K562 (cell line): ENCODE results near the gene SLBP. TPM values are rescaled to one million over a fixed set of nuclear protein-coding genes. Genes with fewer than 3 reads are reported as not detected.

ENCODE experiments used
- ARHGAP35 ChIP-seq: fragments of 450-650 bp; IDR thresholded peaks from 2 replicates; pipeline ENCODE4 v1.6.1; 2018; ENCODE audit not compliant: partially characterized antibody
- CEBPB ChIP-seq: fragments of 450-650 bp; IDR thresholded peaks from 2 replicates; pipeline ENCODE4 v1.6.1; 2016; ENCODE audit warnings: missing genetic modification characterization, missing compliant biosample characterization
- CEBPG ChIP-seq, 3 experiments: fragments of 200-800 bp in 1 of 3; sonication (Bioruptor generic) in 1 of 3; sonication (generic) in 1 of 3; formaldehyde crosslinking in 1 of 3; IDR thresholded peaks in 2 of 3; conservative IDR thresholded peaks in 1 of 3; 2 replicates each; pipeline versions ENCODE4 v1.6.1 to v1.8.0; 2016 to 2022; ENCODE audit warnings: missing compliant biosample characterization in 2 of 3, missing genetic modification characterization in 2 of 3, mild to moderate bottlenecking in 1 of 3, missing genetic modification reagents in 1 of 3
- CREM ChIP-seq: IDR thresholded peaks from 2 replicates; pipeline ENCODE4 v1.6.1; 2014; ENCODE audit warnings: antibody characterized with exemption, low read depth
- CTBP1 ChIP-seq: fragments of 450-650 bp; IDR thresholded peaks from 2 replicates; pipeline ENCODE4 v1.6.1; 2016; ENCODE audit warnings: borderline replicate concordance
- DLX4 ChIP-seq: fragments of 250-450 bp; sonication (Bioruptor Pico); IDR thresholded peaks from 2 replicates; pipeline ENCODE4 v1.6.1; 2021; ENCODE audit warnings: mild to moderate bottlenecking
- DNMT1 ChIP-seq: fragments of 450-650 bp; IDR thresholded peaks from 2 replicates; pipeline ENCODE4 v1.6.1; 2016; ENCODE audit warnings: antibody characterized with exemption, mild to moderate bottlenecking
- E2F4 ChIP-seq: sonication (generic); formaldehyde crosslinking; IDR thresholded peaks from 2 replicates; pipeline ENCODE4 v1.8.0; 2022; ENCODE audit warnings: mild to moderate bottlenecking, low read depth, missing genetic modification reagents
- ELF1 ChIP-seq: fragments of 200-800 bp; sonication (Bioruptor generic); IDR thresholded peaks from 2 replicates; pipeline ENCODE4 v1.6.1; 2016; ENCODE audit warnings: missing genetic modification characterization, missing compliant biosample characterization
- ERF ChIP-seq: fragments of 450-650 bp; formaldehyde crosslinking; IDR thresholded peaks from 2 replicates; pipeline ENCODE4 v1.4.0; 2020; ENCODE audit warnings: mild to moderate bottlenecking, mixed read lengths
- FIP1L1 ChIP-seq: fragments of 200-400 bp; formaldehyde crosslinking; IDR thresholded peaks from 2 replicates; pipeline ENCODE4 v1.6.1; 2018; ENCODE audit warnings: mild to moderate bottlenecking, low read depth, low read length; ENCODE audit not compliant: poor library complexity, severe bottlenecking
- HDAC6 ChIP-seq: IDR thresholded peaks from 2 replicates; pipeline ENCODE4 v1.6.1; 2012; ENCODE audit warnings: low read depth, mild to moderate bottlenecking, control low read depth, inconsistent platforms, low read length, moderate library complexity
- JUN ChIP-seq, 2 experiments: sonication (generic) in 1 of 2; formaldehyde crosslinking in 1 of 2; IDR thresholded peaks; 2 replicates each; pipeline versions ENCODE4 v1.6.1 to v1.8.0; 2012 to 2022; ENCODE audit warnings: borderline replicate concordance in 2 of 2, mild to moderate bottlenecking in 2 of 2, improper control_type of control experiment in 1 of 2, low read depth in 1 of 2, low read length in 1 of 2, missing genetic modification reagents in 1 of 2
- JUND ChIP-seq, 2 experiments: IDR thresholded peaks; 2 replicates in 1 of 2; 3 replicates in 1 of 2; pipeline ENCODE4 v1.6.1; 2011; ENCODE audit warnings: borderline replicate concordance in 2 of 2, low read depth in 2 of 2, low read length in 2 of 2, improper control_type of control experiment in 1 of 2, missing biosample characterization in 1 of 2, missing genetic modification characterization in 1 of 2, missing genetic modification reagents in 1 of 2
- RBM39 ChIP-seq: fragments of 200-400 bp; formaldehyde crosslinking; optimal IDR thresholded peaks from 2 replicates; pipeline ENCODE3; 2018; ENCODE audit warnings: low read depth, low read length
- SIN3B ChIP-seq: fragments of 450-650 bp; IDR thresholded peaks from 2 replicates; pipeline ENCODE4 v1.6.1; 2017; ENCODE audit warnings: low read depth, mild to moderate bottlenecking, moderate library complexity
- TOE1 ChIP-seq, 2 experiments: fragments of 450-650 bp in 1 of 2; sonication (generic) in 1 of 2; formaldehyde crosslinking in 1 of 2; IDR thresholded peaks; 2 replicates each; pipeline versions ENCODE4 v1.7.1 to v1.8.0; 2016 to 2022; ENCODE audit warnings: borderline replicate concordance in 2 of 2, mild to moderate bottlenecking in 2 of 2, antibody characterized with exemption in 1 of 2, inconsistent platforms in 1 of 2, low read depth in 1 of 2, missing genetic modification reagents in 1 of 2, moderate library complexity in 1 of 2
- TSHZ1 ChIP-seq: fragments of 250-450 bp; sonication (Bioruptor Pico); IDR thresholded peaks from 2 replicates; pipeline ENCODE4 v1.4.0; 2020; ENCODE audit warnings: mild to moderate bottlenecking, moderate library complexity
- ZBTB34 ChIP-seq: fragments of 250-450 bp; sonication (Bioruptor Pico); IDR thresholded peaks from 2 replicates; pipeline ENCODE4 v1.8.0; 2021; ENCODE audit warnings: mild to moderate bottlenecking, moderate library complexity
- polyA plus RNA-seq, 8 experiments: library from polyadenylated mRNA; depleted of rRNA in 4 of 8; stranded (reverse) in 5 of 8; unstranded in 3 of 8; fragments of >200 nt; fragmentation: Nextera tagmentation in 2 of 8; fragmentation: Illumina TruSeq in 1 of 8; extraction: Ambion mirVana in 2 of 8; extraction: Trizol in 1 of 8; gene quantifications; 2 replicates each; pipeline versions ENCODE4 v1.2.1 to v1.2.3, GENCODE V29; 2011 to 2014; ENCODE audit warnings: inconsistent platforms in 1 of 8, missing spikeins in 1 of 8
- total RNA-seq, 7 experiments: library from RNA; depleted of rRNA in 6 of 7; stranded (reverse); fragments of >200 nt in 6 of 7; fragmentation: Illumina TruSeq in 2 of 7; extraction: Trizol in 2 of 7; gene quantifications; 2 replicates each; pipeline versions ENCODE4 v1.2.1 to v1.2.3, GENCODE V29; 2011 to 2021; ENCODE audit warnings: low replicate concordance in 1 of 7

SLBP gene
- total and polyA plus RNA-seq, 9 of the 15 experiments (the other 6 are each of a cell fraction or from before 2014, with no cell fraction given): 49.4 to 221 (median 162) TPM

GRCh38 chr4:1726146-1726934 lies 14.2 kb upstream of the SLBP start (continued):
- TF ChIP-seq E2F4 (CRISPR knock-in tag) (no peak), ELF1 (tag) (no peak), ERF (CRISPR knock-in tag) (no peak), ZBTB34 (CRISPR knock-in tag) (no peak), CREM (0 out of 2 replicates have a peak, but pooled peaks have one; percentile 19), JUN (IDR thresholded peaks at IDR 0.05; ENCODE audit: borderline replicate concordance, low read depth, low read length) (no peak), JUN (CRISPR knock-in tag; IDR thresholded peaks at IDR 0.05; ENCODE audit: borderline replicate concordance) (no peak), CEBPG (CRISPR knock-in tag; IDR thresholded peaks at IDR 0.05) (no peak), CEBPG (tag; conservative IDR thresholded peaks at IDR 0.05 in 1 of 2, IDR thresholded peaks at IDR 0.05 in 1 of 2) (no peak), DLX4 (CRISPR knock-in tag) (no peak), TOE1 (IDR thresholded peaks at IDR 0.05; ENCODE audit: borderline replicate concordance) (no peak), TOE1 (CRISPR knock-in tag; IDR thresholded peaks at IDR 0.05; ENCODE audit: borderline replicate concordance, low read depth) (no peak), FIP1L1 (no peak), JUND (IDR thresholded peaks at IDR 0.05; ENCODE audit: borderline replicate concordance, low read depth, low read length) (0 out of 2 replicates have a peak, but pooled peaks have one; percentile 11), JUND (tag; IDR thresholded peaks at IDR 0.05; ENCODE audit: borderline replicate concordance, low read depth, low read length) (no peak), RBM39 (no peak), DNMT1 (no peak), CEBPB (tag) (no peak), SIN3B (no peak), TSHZ1 (no peak), ARHGAP35 (no peak), CTBP1 (peak; percentile 45; the same call in 1 of the 2 replicates), HDAC6 (no peak)
- TF ChIP-seq, all 486 proteins: peak for 21
